Limb (tissue), 2 donors: ENCODE measurements around the gene ELOVL1.
"Not testable (repeated sequence)": the region's sequence is repeated elsewhere in the genome, so short reads cannot be mapped to it uniquely, and the experiment has no call there.

Source experiments
- DNase-seq, 2 donors: peaks; one replicate each; pipeline ENCODE4 v3.0.0-alpha.2; 2016; ENCODE audit errors: extremely low spot score in 2 of 2

Gene ELOVL1

GRCh38 chr1:43367904-43368645 lies at the start of gene ELOVL1:
Gene ELOVL1 (minus strand): TSS chr1:43368011. CDS start chr1:43365609, 2,402 bp downstream.
- peak; percentile 87 to 91 for DNase-seq

GRCh38 chr1:43415901-43416300 lies 48.1 kb upstream of the ELOVL1 start:
- no peak for DNase-seq

GRCh38 chr1:43414634-43415223 lies 46.9 kb upstream of the ELOVL1 start:
- DNase-seq = peak; percentile 22 to 63

GRCh38 chr1:43413426-43413825 lies 45.6 kb upstream of the ELOVL1 start:
- DNase-seq = not testable (repeated sequence)

- no peak for DNase-seq
Measured at GRCh38 chr1:43410571-43410970, 42.8 kb upstream of the ELOVL1 start.

GRCh38 chr1:43405876-43406234 lies 38.0 kb upstream of the ELOVL1 start:
- DNase-seq = no peak

GRCh38 chr1:43405219-43405875 lies 37.5 kb upstream of the ELOVL1 start:
- DNase-seq = no peak

GRCh38 chr1:43404353-43404752 lies 36.5 kb upstream of the ELOVL1 start:
- no peak for DNase-seq

GRCh38 chr1:43402089-43402865 lies 34.5 kb upstream of the ELOVL1 start:
- DNase-seq = no peak

- not testable (repeated sequence) for DNase-seq
Measured at GRCh38 chr1:43400441-43400840, 32.6 kb upstream of the ELOVL1 start.

- DNase-seq = no peak
Measured at GRCh38 chr1:43398227-43398626, 30.4 kb upstream of the ELOVL1 start.

GRCh38 chr1:43396059-43396458 lies 28.2 kb upstream of the ELOVL1 start:
- DNase-seq = no peak

- DNase-seq = no peak
Measured at GRCh38 chr1:43395523-43395922, 27.7 kb upstream of the ELOVL1 start.

- DNase-seq = no peak
Measured at GRCh38 chr1:43392702-43393101, 24.9 kb upstream of the ELOVL1 start.

GRCh38 chr1:43389326-43390313 lies 21.8 kb upstream of the ELOVL1 start, which contains the start of the genes MED8 and SZT2:
Gene MED8 (minus strand): TSS chr1:43389800. CDS start chr1:43389764, 36 bp downstream.
Gene SZT2 (plus strand): TSS chr1:43389899. CDS start chr1:43389969, 70 bp downstream.
- DNase-seq = peak; percentile 93 to 95

GRCh38 chr1:43388613-43389012 lies 20.8 kb upstream of the ELOVL1 start:
- no peak for DNase-seq

GRCh38 chr1:43387976-43388599 lies 20.3 kb upstream of the ELOVL1 start:
- no peak for DNase-seq

GRCh38 chr1:43386676-43387075 lies 18.9 kb upstream of the ELOVL1 start:
- no peak for DNase-seq

GRCh38 chr1:43383449-43383848 lies 15.6 kb upstream of the ELOVL1 start:
- DNase-seq = no peak
